K562 (cell line): ENCODE measurements around the gene CDKL5.

Source experiments
- HDGF ChIP-seq: fragments of 450-650 bp; IDR thresholded peaks from 2 replicates; pipeline ENCODE4 v1.6.1; 2016
- MYNN ChIP-seq, 2 experiments: sonication (generic); formaldehyde crosslinking in 1 of 2; IDR thresholded peaks; 2 replicates each; pipeline versions ENCODE4 v1.5.0 to v1.6.1; 2016 to 2020; ENCODE audit warnings: antibody characterized with exemption in 1 of 2, missing genetic modification reagents in 1 of 2
- POLR2A ChIP-seq: fragments of 450-650 bp; conservative IDR thresholded peaks from 2 replicates; pipeline ENCODE4 v1.6.1; 2016
- POLR3G ChIP-seq: IDR thresholded peaks from 2 replicates; pipeline ENCODE4 v1.6.1; 2011; ENCODE audit not compliant: insufficient read length, insufficient replicate concordance; ENCODE audit errors: extremely low read depth
- PYGO2 ChIP-seq: fragments of 450-650 bp; IDR thresholded peaks from 2 replicates; pipeline ENCODE4 v1.6.1; 2016; ENCODE audit warnings: mild to moderate bottlenecking, missing genetic modification characterization, moderate library complexity, missing compliant biosample characterization

DNA sequence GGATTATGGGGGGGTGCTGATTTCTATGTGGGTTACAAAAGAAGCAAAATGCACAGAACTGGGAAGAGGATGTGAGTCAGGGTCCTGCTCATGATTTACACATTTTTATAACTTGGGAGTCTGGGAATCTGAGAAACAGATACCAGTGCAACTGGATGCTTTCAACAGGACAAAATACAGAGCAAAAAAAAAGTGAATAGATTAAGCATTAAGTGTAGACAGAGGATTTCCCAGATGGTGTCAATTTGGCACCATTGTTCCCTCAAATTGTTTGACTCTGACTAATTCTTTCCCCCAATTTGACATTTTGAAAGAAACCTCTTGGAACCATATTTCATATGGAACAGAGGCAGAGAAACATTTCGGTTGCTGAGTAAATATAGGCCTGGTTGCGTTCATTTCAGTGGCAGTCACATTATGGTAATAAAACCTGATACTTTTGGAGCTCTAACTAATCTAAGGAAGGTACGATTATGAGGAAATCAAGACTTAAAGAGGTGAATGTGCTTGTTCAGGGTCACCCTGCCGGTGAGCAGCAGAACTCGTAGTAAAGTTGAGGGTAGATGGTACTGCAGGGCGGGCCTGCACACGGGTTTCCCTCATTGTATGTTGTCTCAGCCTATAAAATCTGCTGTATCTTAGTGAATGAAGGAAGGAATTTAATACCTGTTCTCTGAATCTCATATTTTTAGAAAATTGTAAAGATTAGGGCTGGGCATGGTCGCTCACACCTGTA is 18.7 kb upstream of the CDKL5 start:
- TF ChIP-seq POLR3G (no peak), PYGO2 (tag) (no peak), POLR2A (no peak), MYNN (IDR thresholded peaks at IDR 0.05) (no peak), MYNN (CRISPR knock-in tag; IDR thresholded peaks at IDR 0.05) (no peak), HDGF (no peak)
